Lung (tissue), 12 donors: ENCODE results near the gene KCNC2. TPM values are rescaled to one million over a fixed set of nuclear protein-coding genes. Genes with fewer than 3 reads are reported as not detected.

Source experiments
- ATAC-seq: fragments of 200-7000 bp; cut with Tn5 transposase; one replicate; pipeline ENCODE4 v1.9.1; 2020; ENCODE audit warnings: moderate number of reproducible peaks; ENCODE audit not compliant: insufficient read depth, low FRiP score
- DNase-seq, 3 donors: peaks; one replicate each; pipeline ENCODE4 v3.0.0-alpha.2; 2013 to 2017
- H3K27ac ChIP-seq, 2 donors: one replicate each; pipeline ENCODE4 v1.5.1; 2013; ENCODE audit warnings: mild to moderate bottlenecking in 2 of 2, moderate library complexity in 2 of 2, control low read depth in 1 of 2, inconsistent platforms in 1 of 2, low read depth in 1 of 2, low read length in 1 of 2
- H3K27me3 ChIP-seq, 3 donors: one replicate each; pipeline ENCODE4 v1.5.1; 2013; ENCODE audit warnings: low read length in 2 of 3; ENCODE audit not compliant: control insufficient read depth in 3 of 3, insufficient read depth in 3 of 3
- H3K36me3 ChIP-seq, 4 donors: one replicate each; pipeline ENCODE4 v1.5.1; 2013; ENCODE audit warnings: low read length in 4 of 4, mild to moderate bottlenecking in 1 of 4, moderate library complexity in 1 of 4; ENCODE audit not compliant: control insufficient read depth in 4 of 4, insufficient read depth in 4 of 4
- H3K4me1 ChIP-seq, 5 donors: one replicate each; pipeline ENCODE4 v1.5.1; 2013; ENCODE audit warnings: low read length in 5 of 5, mild to moderate bottlenecking in 2 of 5, moderate library complexity in 1 of 5; ENCODE audit not compliant: control insufficient read depth in 5 of 5, insufficient read depth in 5 of 5
- H3K4me3 ChIP-seq: one replicate; pipeline ENCODE4 v1.5.1; 2013; ENCODE audit warnings: mild to moderate bottlenecking, control low read depth, moderate library complexity
- H3K9ac ChIP-seq, 2 donors: one replicate each; pipeline ENCODE4 v1.5.1; 2013; ENCODE audit warnings: low read length in 2 of 2, control low read depth in 1 of 2; ENCODE audit not compliant: insufficient read depth in 1 of 2
- H3K9me3 ChIP-seq, 4 donors: one replicate each; pipeline ENCODE4 v1.5.1; 2013; ENCODE audit warnings: low read length in 3 of 4, mild to moderate bottlenecking in 1 of 4, moderate library complexity in 1 of 4; ENCODE audit not compliant: control insufficient read depth in 4 of 4, insufficient read depth in 3 of 4
- WGBS, 2 donors: extraction: QIAGEN DNeasy Blood & Tissue Kit; methylation state at CpG; one replicate each; pipeline ENCODE4 v1.1.7; 2013; 5-methylcytosine and 5-hydroxymethylcytosine counted together
- polyA plus RNA-seq, 2 donors: library from polyadenylated mRNA; stranded (reverse); fragments of 200-250 nt; gene quantifications; one replicate each; pipeline ENCODE4 v1.2.1, GENCODE V29; 2013
- total RNA-seq, 2 donors: library from RNA; depleted of rRNA in 1 of 2; stranded (reverse); fragments of >200 nt in 1 of 2; gene quantifications; one replicate each; pipeline ENCODE4 v1.2.1, GENCODE V29; 2014 to 2021
- TF ChIP-seq, protein P1 (sequence below): IDR thresholded peaks from 2 replicates; pipeline ENCODE4 v1.5.1; 2012; ENCODE audit warnings: mild to moderate bottlenecking; ENCODE audit errors: control extremely low read depth, extremely low read depth
- donor health status: control.
- donor health status: control.
- donor health status: Bipolar disorder and iron deficiency.
- donor health status: healthy.
- donor health status: DM: yes; HTN: yes; CAD: no.

The KCNC2 gene
- total and polyA plus RNA-seq, 4 donors = 0.06 TPM; not detected in 3

DNA sequence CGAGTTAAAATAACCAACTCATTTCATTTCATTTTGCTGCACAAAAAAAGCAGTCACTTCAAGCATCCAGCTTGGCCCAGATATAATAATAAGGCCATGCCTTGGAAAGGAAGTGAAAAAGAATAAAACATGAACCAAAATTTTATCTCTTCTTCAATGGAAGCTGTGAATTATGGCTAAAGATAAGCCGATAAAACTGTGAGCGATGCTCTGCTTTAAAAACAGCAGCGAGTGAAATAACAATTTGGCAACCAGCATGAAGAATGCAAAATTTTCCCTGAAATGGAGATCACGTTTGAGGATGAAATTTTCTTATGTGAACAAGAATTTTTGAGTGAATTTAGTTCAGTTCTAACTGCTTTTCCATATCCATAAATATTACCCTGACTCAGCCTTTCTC lies 70.4 kb downstream of the KCNC2 start:
- peak in 1 of 3 donors; percentile 4 for DNase-seq
- ATAC-seq = no peak
- TF ChIP-seq, protein P1, sequence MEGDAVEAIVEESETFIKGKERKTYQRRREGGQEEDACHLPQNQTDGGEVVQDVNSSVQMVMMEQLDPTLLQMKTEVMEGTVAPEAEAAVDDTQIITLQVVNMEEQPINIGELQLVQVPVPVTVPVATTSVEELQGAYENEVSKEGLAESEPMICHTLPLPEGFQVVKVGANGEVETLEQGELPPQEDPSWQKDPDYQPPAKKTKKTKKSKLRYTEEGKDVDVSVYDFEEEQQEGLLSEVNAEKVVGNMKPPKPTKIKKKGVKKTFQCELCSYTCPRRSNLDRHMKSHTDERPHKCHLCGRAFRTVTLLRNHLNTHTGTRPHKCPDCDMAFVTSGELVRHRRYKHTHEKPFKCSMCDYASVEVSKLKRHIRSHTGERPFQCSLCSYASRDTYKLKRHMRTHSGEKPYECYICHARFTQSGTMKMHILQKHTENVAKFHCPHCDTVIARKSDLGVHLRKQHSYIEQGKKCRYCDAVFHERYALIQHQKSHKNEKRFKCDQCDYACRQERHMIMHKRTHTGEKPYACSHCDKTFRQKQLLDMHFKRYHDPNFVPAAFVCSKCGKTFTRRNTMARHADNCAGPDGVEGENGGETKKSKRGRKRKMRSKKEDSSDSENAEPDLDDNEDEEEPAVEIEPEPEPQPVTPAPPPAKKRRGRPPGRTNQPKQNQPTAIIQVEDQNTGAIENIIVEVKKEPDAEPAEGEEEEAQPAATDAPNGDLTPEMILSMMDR = no peak
- no peak overlapping the region for H3K9ac ChIP-seq
- no peak overlapping the region for H3K27ac ChIP-seq
- WGBS, 2 donors = 72 to 83% methylated on average over 5 of the region's 5 CpGs
- H3K36me3 ChIP-seq = no peaks in the 10 kb centered on the region
- H3K9me3 ChIP-seq = no peaks in the 10 kb centered on the region
- H3K27me3 ChIP-seq = no peaks in the 10 kb centered on the region
- no peaks in the 10 kb centered on the region for H3K4me1 ChIP-seq
- H3K4me3 ChIP-seq = no peak overlapping the region

DNA sequence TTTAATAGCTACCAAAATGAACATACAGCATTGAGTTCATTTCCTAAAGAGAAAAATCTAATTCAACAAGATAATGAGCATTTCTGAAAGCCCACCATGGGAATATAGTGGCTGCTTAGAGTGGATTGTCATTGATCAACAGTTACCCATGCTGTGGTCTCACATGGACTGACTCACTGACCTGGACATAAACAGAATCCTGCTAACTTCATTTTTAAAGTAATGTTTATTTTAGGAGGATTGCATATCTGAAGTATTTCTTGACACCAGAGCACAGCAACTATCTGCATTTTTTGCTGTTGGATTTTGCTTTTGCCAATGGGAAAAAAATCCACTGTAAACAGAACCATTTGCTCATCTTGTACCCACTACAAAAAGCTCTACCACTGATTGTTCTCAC lies 71.7 kb downstream of the KCNC2 start:
- no peaks in the 10 kb centered on the region for H3K9me3 ChIP-seq
- H3K27me3 ChIP-seq = no peaks in the 10 kb centered on the region
- H3K4me3 ChIP-seq = no peak overlapping the region
- H3K36me3 ChIP-seq = no peaks in the 10 kb centered on the region
- H3K4me1 ChIP-seq = no peaks in the 10 kb centered on the region
- no peak for DNase-seq
- no peak for ATAC-seq
- no peak overlapping the region for H3K9ac ChIP-seq
- H3K27ac ChIP-seq = no peak overlapping the region
- TF ChIP-seq, protein P1 = no peak

DNA sequence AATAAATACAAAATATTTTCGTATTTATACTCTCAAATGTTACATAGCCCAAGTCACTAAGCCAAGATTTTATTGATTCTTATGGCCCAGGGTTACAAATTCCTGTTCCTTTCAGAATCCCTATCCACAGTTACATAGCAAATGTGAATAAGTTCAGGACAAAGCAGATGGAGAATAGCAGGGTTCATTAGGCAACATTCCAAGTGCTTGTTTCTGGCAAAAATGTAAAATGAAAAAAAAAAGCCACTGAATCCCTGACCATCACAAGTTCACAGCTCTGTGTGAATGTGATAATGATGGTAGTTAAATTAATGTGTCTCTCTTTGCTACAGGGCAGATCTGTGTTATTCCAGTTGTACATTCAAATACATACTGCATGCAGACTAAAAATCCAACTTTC lies 74.6 kb downstream of the KCNC2 start:
- Histone ChIP-seq H3K9me3 (no peaks in the 10 kb centered on the region), H3K27ac (no peak overlapping the region), H3K27me3 (no peaks in the 10 kb centered on the region), H3K9ac (no peak overlapping the region), H3K4me3 (no peak overlapping the region), H3K36me3 (no peaks in the 10 kb centered on the region), H3K4me1 (no peaks in the 10 kb centered on the region)
- ATAC-seq (no peak), DNase-seq (peak in 1 of 3 donors; percentile 36)
- 56 to 72% methylated on average over 1 of the region's 1 CpG for WGBS, 2 donors
- TF ChIP-seq, protein P1 = no peak

DNA sequence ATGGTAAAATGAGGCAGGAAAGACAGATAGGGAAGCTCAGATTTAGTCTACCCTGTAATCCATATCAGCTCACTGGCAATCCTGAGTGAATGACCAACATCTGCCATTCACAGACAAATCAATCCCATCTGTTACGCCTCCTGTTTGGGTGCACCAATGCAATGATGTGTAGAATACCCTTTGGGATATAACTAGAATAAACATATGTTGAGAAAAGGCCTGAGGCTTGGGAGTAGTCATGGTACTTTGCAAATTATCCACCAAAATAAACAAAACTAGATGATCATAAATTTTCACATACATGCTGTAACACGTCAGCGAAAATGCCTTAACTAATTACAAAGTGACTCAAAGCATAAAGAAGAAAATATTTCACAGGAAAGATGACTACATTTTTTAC lies 78.8 kb downstream of the KCNC2 start:
- TF ChIP-seq, protein P1 = no peak
- Histone ChIP-seq H3K9ac (no peak overlapping the region), H3K36me3 (no peaks in the 10 kb centered on the region), H3K4me3 (no peak overlapping the region), H3K27me3 (no peaks in the 10 kb centered on the region), H3K4me1 (no peaks in the 10 kb centered on the region), H3K27ac (no peak overlapping the region), H3K9me3 (no peaks in the 10 kb centered on the region)
- no peak for ATAC-seq
- DNase-seq = no peak
- WGBS, 2 donors = 88 to 89% methylated on average over 3 of the region's 3 CpGs
